Lower leg skin (tissue), 3 donors: Measurements from ENCODE around the gene DIP2B.

Experiments used
- CTCF ChIP-seq, 3 donors: fragments of 450-650 bp; IDR thresholded peaks; one replicate each; pipeline ENCODE4 v1.5.1; 2016; ENCODE audit warnings: antibody characterized with exemption in 3 of 3, mild to moderate bottlenecking in 3 of 3, moderate library complexity in 2 of 3
- POLR2A ChIP-seq, 2 donors: fragments of 450-650 bp; IDR thresholded peaks; one replicate each; pipeline ENCODE4 v1.6.1; 2016 to 2017; ENCODE audit warnings: antibody characterized with exemption in 2 of 2, mild to moderate bottlenecking in 1 of 2, moderate library complexity in 1 of 2

- TF ChIP-seq CTCF (IDR thresholded peaks at IDR 0.05), result no peak
- no peak for TF ChIP-seq POLR2A (IDR thresholded peaks at IDR 0.05)
Measured at GRCh38 chr12:50695961-50696360, 191.2 kb downstream of the DIP2B start.
